A549 (cell line): Measurements from ENCODE around the gene SLC12A8. TPM values are rescaled to one million over a fixed set of nuclear protein-coding genes. Genes with fewer than 3 reads are reported as not detected.

ENCODE experiments used
- ATAC-seq, 2 experiments: fragments of 200-7000 bp in 1 of 2; fragments of >200 bp in 1 of 2; cut with Nextera tagmentation in 1 of 2; cut with Tn5 transposase in 1 of 2; 3 replicates each; pipeline versions ENCODE4 v1.8.0 to v1.9.1; 2018 to 2020; ENCODE audit warnings: mild to moderate bottlenecking in 1 of 2, moderate library complexity in 1 of 2
- CTCF ChIA-PET: fragments of 300-600 bp; sonication (Branson Sonifier 250); formaldehyde crosslinking; extraction: SDS; loops from one replicate; lab custom pipeline; 2021; ENCODE audit warnings: antibody characterized with exemption, inconsistent platforms; lab: Yijun Ruan, JAX
- POLR2A ChIA-PET: fragments of 350-600 bp; formaldehyde crosslinking; extraction: SDS; loops from one replicate; lab custom pipeline; 2021; ENCODE audit warnings: antibody characterized with exemption, inconsistent platforms; lab: Yijun Ruan, JAX
- DNase-seq, 2 experiments: peaks; one replicate each; pipeline versions ENCODE4 v3.0.0 to v3.0.0-alpha.2; 2011 to 2016; ENCODE audit warnings: low read depth in 1 of 2, low spot score in 1 of 2
- FAIRE-seq: peaks from 2 replicates; lab custom pipeline; 2011; peaks lifted over from hg19 to GRCh38; lab: Jason Lieb, UNC
- H3K27ac ChIP-seq, 2 experiments: fragments of >200 bp; sonication (Bioruptor Twin); formaldehyde crosslinking; 3 replicates each; pipeline ENCODE4 v1.5.1; 2016 to 2017
- H3K4me1 ChIP-seq: fragments of >200 bp; sonication (Bioruptor Twin); formaldehyde crosslinking; 3 replicates; pipeline ENCODE4 v1.6.1; 2016
- H3K4me2 ChIP-seq: fragments of >200 bp; sonication (Bioruptor Twin); formaldehyde crosslinking; 3 replicates; pipeline ENCODE4 v1.6.1; 2016
- H3K4me3 ChIP-seq: fragments of >200 bp; sonication (Bioruptor Twin); formaldehyde crosslinking; 3 replicates; pipeline ENCODE4 v1.5.1; 2016
- H3K9me3 ChIP-seq: fragments of >200 bp; sonication (Bioruptor Twin); formaldehyde crosslinking; 3 replicates; pipeline ENCODE4 v1.6.1; 2016
- ATOH8 ChIP-seq: fragments of 250-450 bp; sonication (Bioruptor Pico); IDR thresholded peaks from 2 replicates; pipeline ENCODE4 v1.5.0; 2020; ENCODE audit warnings: low read depth, mild to moderate bottlenecking, moderate library complexity
- BCL3 ChIP-seq: fragments of >200 bp; sonication (Bioruptor Twin); formaldehyde crosslinking; IDR thresholded peaks from 3 replicates; pipeline ENCODE4 v1.6.1; 2016
- BHLHE40 ChIP-seq: IDR thresholded peaks from 2 replicates; pipeline ENCODE4 v1.6.1; 2012; ENCODE audit warnings: low read depth, low read length, inconsistent platforms
- CBX2 ChIP-seq: fragments of 200-600 bp; sonication (generic); IDR thresholded peaks from 2 replicates; pipeline ENCODE4 v1.6.1; 2016; ENCODE audit warnings: low read depth, mild to moderate bottlenecking, borderline replicate concordance
- CHD4 ChIP-seq: fragments of 200-600 bp; sonication (generic); IDR thresholded peaks from 2 replicates; pipeline ENCODE4 v1.6.1; 2016; ENCODE audit warnings: antibody characterized with exemption, mild to moderate bottlenecking, borderline replicate concordance
- ELK1 ChIP-seq: fragments of 150-350 bp; IDR thresholded peaks from 2 replicates; pipeline ENCODE4 v1.6.1; 2014; ENCODE audit warnings: low read depth, mild to moderate bottlenecking, low read length
- ESRRA ChIP-seq: fragments of 150-350 bp; IDR thresholded peaks from 2 replicates; pipeline ENCODE4 v1.6.1; 2014; ENCODE audit warnings: mild to moderate bottlenecking, low read length, borderline replicate concordance
- GATA3 ChIP-seq: IDR thresholded peaks from 2 replicates; pipeline ENCODE4 v1.6.1; 2012; ENCODE audit warnings: borderline replicate concordance
- JUN ChIP-seq, 2 experiments: fragments of >200 bp; sonication (Bioruptor Twin); formaldehyde crosslinking; IDR thresholded peaks; 2 replicates in 1 of 2; 3 replicates in 1 of 2; pipeline ENCODE4 v1.6.1; 2016 to 2017
- KDM1A ChIP-seq: fragments of 200-600 bp; sonication (generic); IDR thresholded peaks from 2 replicates; pipeline ENCODE4 v1.6.1; 2016; ENCODE audit warnings: low read depth, mild to moderate bottlenecking
- MAFK ChIP-seq: fragments of 450-650 bp; IDR thresholded peaks from 2 replicates; pipeline ENCODE4 v1.6.1; 2014; ENCODE audit not compliant: partially characterized antibody
- MAX ChIP-seq: IDR thresholded peaks from 2 replicates; pipeline ENCODE4 v1.6.1; 2012
- NFE2L2 ChIP-seq: fragments of 150-350 bp; conservative IDR thresholded peaks from 2 replicates; pipeline ENCODE4 v1.6.1; 2014; ENCODE audit warnings: low read length
- POLR2A ChIP-seq: IDR thresholded peaks from 2 replicates; pipeline ENCODE4 v1.6.1; 2012; ENCODE audit warnings: mild to moderate bottlenecking, low read length
- POLR2AphosphoS2 ChIP-seq: conservative IDR thresholded peaks from 2 replicates; pipeline ENCODE4 v1.6.1; 2012; ENCODE audit warnings: low read length, improper control_type of control experiment, inconsistent platforms
- RAD21 ChIP-seq, 2 experiments: fragments of >200 bp in 1 of 2; sonication (Bioruptor Twin) in 1 of 2; formaldehyde crosslinking in 1 of 2; IDR thresholded peaks in 1 of 2; conservative IDR thresholded peaks in 1 of 2; 2 replicates in 1 of 2; 3 replicates in 1 of 2; pipeline ENCODE4 v1.6.1; 2012 to 2018; ENCODE audit warnings: inconsistent platforms in 1 of 2
- RFX5 ChIP-seq: fragments of 450-650 bp; IDR thresholded peaks from 2 replicates; pipeline ENCODE4 v1.7.1; 2014; ENCODE audit warnings: antibody characterized with exemption, mild to moderate bottlenecking, moderate library complexity
- SREBF2 ChIP-seq: fragments of 450-650 bp; IDR thresholded peaks from 2 replicates; pipeline ENCODE4 v1.6.1; 2014; ENCODE audit warnings: mild to moderate bottlenecking, moderate library complexity
- TFCP2L1 ChIP-seq: fragments of 250-450 bp; sonication (Bioruptor Pico); IDR thresholded peaks from 2 replicates; pipeline ENCODE4 v1.5.0; 2021; ENCODE audit warnings: mild to moderate bottlenecking
- TP53 ChIP-seq: fragments of 250-450 bp; sonication (Bioruptor Pico); IDR thresholded peaks from 2 replicates; pipeline ENCODE4 v1.5.0; 2021; ENCODE audit warnings: mild to moderate bottlenecking, moderate library complexity
- USF2 ChIP-seq: fragments of 450-650 bp; IDR thresholded peaks from 2 replicates; pipeline ENCODE4 v1.6.1; 2014; ENCODE audit warnings: antibody characterized with exemption
- ZC3H11A ChIP-seq: fragments of 450-650 bp; IDR thresholded peaks from 2 replicates; pipeline ENCODE4 v1.6.1; 2014; ENCODE audit warnings: antibody characterized with exemption, mild to moderate bottlenecking
- ZFP36 ChIP-seq: fragments of 450-650 bp; IDR thresholded peaks from 2 replicates; pipeline ENCODE4 v1.6.1; 2014; ENCODE audit warnings: borderline replicate concordance; ENCODE audit not compliant: partially characterized antibody
- ZSCAN20 ChIP-seq: fragments of 250-450 bp; sonication (Bioruptor Pico); IDR thresholded peaks from 2 replicates; pipeline ENCODE4 v1.8.0; 2022; ENCODE audit warnings: mild to moderate bottlenecking, moderate library complexity
- WGBS: methylation state at CpG from one replicate; pipeline ENCODE4 v1.1.6; 2017; ENCODE audit errors: missing lambda C conversion rate; 5-methylcytosine and 5-hydroxymethylcytosine counted together
- polyA plus RNA-seq, 4 experiments: library from polyadenylated mRNA; depleted of rRNA in 3 of 4; stranded (reverse); fragments of >200 nt; fragmentation: RNase III in 1 of 4; extraction: RNeasy Plus Mini Kit Qiagen cat#74134 plus additional on column Dnase treatment in 1 of 4; gene quantifications; 2 replicates in 3 of 4; 3 replicates in 1 of 4; pipeline ENCODE4 v1.2.3, GENCODE V29; 2011 to 2017
- TF ChIP-seq, protein P1 (sequence below): fragments of >200 bp; sonication (Bioruptor Twin); formaldehyde crosslinking; IDR thresholded peaks from 2 replicates; pipeline ENCODE4 v1.6.1; 2016

Gene SLC12A8
- polyA plus RNA-seq, 2 of the 4 experiments (the other 2 are of a cell fraction), result 1.1 to 4.2 TPM

DNA sequence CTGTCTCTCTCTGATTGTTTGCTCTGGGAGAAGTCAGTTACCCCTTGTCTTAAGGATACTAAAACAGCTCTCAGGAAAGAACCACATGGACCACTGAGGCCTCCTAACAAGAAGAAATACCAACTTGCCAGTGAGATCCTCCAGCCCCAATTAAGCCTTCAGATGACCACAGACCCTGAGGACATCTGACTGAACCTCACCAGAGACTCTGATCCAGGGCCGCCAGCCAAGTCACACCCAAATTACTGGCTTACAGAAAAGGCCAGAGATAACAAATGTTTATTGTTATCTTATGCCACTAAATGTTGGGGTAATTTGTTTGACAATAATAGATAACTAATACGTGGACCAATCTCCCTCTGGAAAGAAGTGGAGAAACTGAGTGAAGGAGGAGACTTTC lies 40.2 kb downstream of the SLC12A8 start:
- TF ChIP-seq, protein P1, sequence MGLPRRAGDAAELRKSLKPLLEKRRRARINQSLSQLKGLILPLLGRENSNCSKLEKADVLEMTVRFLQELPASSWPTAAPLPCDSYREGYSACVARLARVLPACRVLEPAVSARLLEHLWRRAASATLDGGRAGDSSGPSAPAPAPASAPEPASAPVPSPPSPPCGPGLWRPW, result no peak
- TF ChIP-seq JUN (IDR thresholded peaks at IDR 0.05) (no peak), RAD21 (conservative IDR thresholded peaks at IDR 0.05 in 1 of 2, IDR thresholded peaks at IDR 0.05 in 1 of 2) (no peak), MAFK (no peak), NFE2L2 (no peak), BHLHE40 (no peak), USF2 (no peak), TFCP2L1 (CRISPR knock-in tag) (no peak), ATOH8 (CRISPR knock-in tag) (no peak), TP53 (CRISPR knock-in tag) (no peak), POLR2AphosphoS2 (no peak), GATA3 (no peak), SREBF2 (no peak), ELK1 (no peak), ZFP36 (no peak), RFX5 (no peak), KDM1A (no peak), CHD4 (no peak), ZSCAN20 (no peak), CBX2 (no peak)
- Histone ChIP-seq H3K4me3 (no peak overlapping the region), H3K4me1 (no peaks in the 10 kb centered on the region), H3K9me3 (no peaks in the 10 kb centered on the region), H3K4me2 (no peak overlapping the region), H3K27ac (no peak overlapping the region)
- ATAC-seq, result no peak
- 87% methylated on average over 2 of the region's 2 CpGs for WGBS
- CTCF ChIA-PET, result no interaction called here
- POLR2A ChIA-PET, result no interaction called here
- FAIRE-seq, result no peak
- DNase-seq, result no peak

GRCh38 chr3:125168711-125169393 lies 43.7 kb downstream of the SLC12A8 start:
- DNase-seq, result no peak
- Histone ChIP-seq H3K4me1 (no peaks in the 10 kb centered on the region), H3K9me3 (no peaks in the 10 kb centered on the region), H3K27ac (no peak overlapping the region), H3K4me3 (no peak overlapping the region), H3K4me2 (no peak overlapping the region)
- POLR2A ChIA-PET, result no interaction called here
- ATAC-seq, result no peak
- CTCF ChIA-PET, result interaction anchor here (0.8 kb wide), 2 partner anchors 111 to 123 kb away, joined by 3 read pairs; no protein-coding TSS in a partner anchor
- no peak for FAIRE-seq
- 82% methylated on average over 4 of the region's 4 CpGs for WGBS
- no peak for TF ChIP-seq ATOH8 (CRISPR knock-in tag)
- no peak for TF ChIP-seq ESRRA
- TF ChIP-seq, protein P1, result no peak
- no peak for TF ChIP-seq KDM1A
- no peak for TF ChIP-seq ZC3H11A
- no peak for TF ChIP-seq SREBF2
- no peak for TF ChIP-seq POLR2AphosphoS2
- no peak for TF ChIP-seq BCL3
- no peak for TF ChIP-seq POLR2A
- no peak for TF ChIP-seq MAX
